ENCODE results near the gene PPIA.

The PPIA gene

GRCh38 chr7:44752822-44753221 is 43.7 kb upstream of the PPIA start:
- no peak overlapping the region; the same call in 1 of the 2 replicates for H3K4me3 ChIP-seq (ENCODE audit: low read depth, low read length)
- TF ChIP-seq CTCF (IDR thresholded peaks at IDR 0.05; ENCODE audit: low read depth, low read length, missing control alignments) = no peak
- no peak for DNase-seq (ENCODE audit: low read depth)

GRCh38 chr7:44754802-44755697 is 41.4 kb upstream of the PPIA start:
- no peak for DNase-seq (ENCODE audit: low read depth)
- TF ChIP-seq CTCF (IDR thresholded peaks at IDR 0.05; ENCODE audit: low read depth, low read length, missing control alignments) = no peak
- H3K4me3 ChIP-seq (ENCODE audit: low read depth, low read length) = no peak overlapping the region

GRCh38 chr7:44755698-44756627 is 40.5 kb upstream of the PPIA start:
- no peak for TF ChIP-seq CTCF (IDR thresholded peaks at IDR 0.05; ENCODE audit: low read depth, low read length, missing control alignments)
- no peak for DNase-seq (ENCODE audit: low read depth)
- H3K4me3 ChIP-seq (ENCODE audit: low read depth, low read length) = no peak overlapping the region

- DNase-seq (ENCODE audit: low read depth) = no peak
- no peak overlapping the region for H3K4me3 ChIP-seq (ENCODE audit: low read depth, low read length)
- no peak for TF ChIP-seq CTCF (IDR thresholded peaks at IDR 0.05; ENCODE audit: low read depth, low read length, missing control alignments)
Observed at GRCh38 chr7:44756904-44757303, 39.6 kb upstream of the PPIA start.

- TF ChIP-seq CTCF (IDR thresholded peaks at IDR 0.05; ENCODE audit: low read depth, low read length, missing control alignments) = no peak
- no peak for DNase-seq (ENCODE audit: low read depth)
- H3K4me3 ChIP-seq (ENCODE audit: low read depth, low read length) = no peak overlapping the region
Observed at GRCh38 chr7:44757311-44757710, 39.2 kb upstream of the PPIA start.

- no peak overlapping the region for H3K4me3 ChIP-seq (ENCODE audit: low read depth, low read length)
- TF ChIP-seq CTCF (IDR thresholded peaks at IDR 0.05; ENCODE audit: low read depth, low read length, missing control alignments) = no peak
- no peak for DNase-seq (ENCODE audit: low read depth)
Observed at GRCh38 chr7:44757739-44758138, 38.7 kb upstream of the PPIA start.
